SK-N-SH (cell line): ENCODE results near the gene ORC3. TPM values are rescaled to one million over a fixed set of nuclear protein-coding genes. Genes with fewer than 3 reads are reported as not detected.

ENCODE experiments used
- CTCF ChIA-PET: fragments of 300-600, 350-600 bp; formaldehyde crosslinking; extraction: SDS; loops from one replicate; lab custom pipeline; 2021; lab: Yijun Ruan, JAX
- POLR2A ChIA-PET: fragments of 350-600 bp; sonication (Branson Sonifier 250); formaldehyde crosslinking; extraction: SDS; loops from one replicate; lab custom pipeline; 2020; ENCODE audit warnings: antibody characterized with exemption, inconsistent platforms; lab: Yijun Ruan, JAX
- DNase-seq: peaks from one replicate; pipeline ENCODE4 v3.0.0; 2012
- H2AFZ ChIP-seq: fragments of 200-600 bp; sonication (generic); 2 replicates; pipeline ENCODE4 v1.8.1; 2016; ENCODE audit warnings: antibody characterized with exemption, mild to moderate bottlenecking, low read depth
- H3F3A ChIP-seq: fragments of 200-600 bp; sonication (generic); replicated peaks from 2 replicates; pipeline ENCODE3; 2016; ENCODE audit warnings: antibody characterized with exemption, mild to moderate bottlenecking; ENCODE audit not compliant: insufficient read depth
- H3K27ac ChIP-seq, 2 experiments: fragments of 200-500 bp in 1 of 2; fragments of 200-600 bp in 1 of 2; sonication (Bioruptor generic) in 1 of 2; sonication (generic), shearing (Covaris generic) in 1 of 2; 2 replicates each; pipeline versions ENCODE4 v1.5.1 to v1.6.1; 2014 to 2016; ENCODE audit warnings: low read depth in 2 of 2, inconsistent platforms in 1 of 2, low read length in 1 of 2, mild to moderate bottlenecking in 1 of 2, mixed read lengths in 1 of 2
- H3K27me3 ChIP-seq: fragments of 200-600 bp; sonication (generic), shearing (Covaris generic); 2 replicates; pipeline ENCODE4 v1.6.1; 2016; ENCODE audit warnings: mixed run types; ENCODE audit not compliant: insufficient read depth
- H3K36me3 ChIP-seq, 2 experiments: fragments of 200-500 bp in 1 of 2; fragments of 200-600 bp in 1 of 2; sonication (Bioruptor generic) in 1 of 2; sonication (generic) in 1 of 2; replicated peaks in 1 of 2; 2 replicates each; pipeline versions ENCODE3 to v1.5.1; 2014 to 2016; ENCODE audit warnings: low read length in 1 of 2, mild to moderate bottlenecking in 1 of 2; ENCODE audit not compliant: insufficient read depth in 2 of 2, control insufficient read depth in 1 of 2
- H3K4me1 ChIP-seq, 2 experiments: fragments of 200-500 bp in 1 of 2; fragments of 200-600 bp in 1 of 2; sonication (Bioruptor generic) in 1 of 2; sonication (generic), shearing (Covaris generic) in 1 of 2; 2 replicates each; pipeline versions ENCODE4 v1.5.1 to v1.6.1; 2014 to 2016; ENCODE audit warnings: low read depth in 1 of 2, low read length in 1 of 2, mixed run types in 1 of 2; ENCODE audit not compliant: insufficient read depth in 2 of 2, control insufficient read depth in 1 of 2
- H3K4me2 ChIP-seq: fragments of 200-600 bp; sonication (generic), shearing (Covaris generic); 2 replicates; pipeline ENCODE4 v1.6.1; 2017; ENCODE audit warnings: mixed run types
- H3K4me3 ChIP-seq, 2 experiments: fragments of 200-500 bp in 1 of 2; fragments of 200-600 bp in 1 of 2; sonication (Bioruptor generic) in 1 of 2; sonication (generic), shearing (Covaris generic) in 1 of 2; 2 replicates each; pipeline versions ENCODE4 v1.5.1 to v1.8.1; 2014 to 2016; ENCODE audit warnings: low read depth in 2 of 2, inconsistent platforms in 1 of 2, low read length in 1 of 2, mild to moderate bottlenecking in 1 of 2, mixed read lengths in 1 of 2, moderate library complexity in 1 of 2
- H3K79me2 ChIP-seq: fragments of 200-600 bp; sonication (generic); 2 replicates; pipeline ENCODE4 v1.8.1; 2017; ENCODE audit warnings: mild to moderate bottlenecking; ENCODE audit not compliant: insufficient read depth
- H3K9ac ChIP-seq: fragments of 200-600 bp; sonication (generic); 2 replicates; pipeline ENCODE4 v1.6.1; 2017; ENCODE audit warnings: mixed run types
- H3K9me2 ChIP-seq: fragments of 200-600 bp; sonication (generic); 2 replicates; pipeline ENCODE4 v1.6.1; 2017; ENCODE audit warnings: mixed run types
- H3K9me3 ChIP-seq: fragments of 200-600 bp; sonication (generic); 2 replicates; pipeline ENCODE4 v1.6.1; 2017; ENCODE audit warnings: mixed run types, mild to moderate bottlenecking, moderate library complexity
- H4K20me1 ChIP-seq: fragments of 200-600 bp; sonication (generic); 2 replicates; pipeline ENCODE4 v1.6.1; 2017; ENCODE audit warnings: mild to moderate bottlenecking, mixed run types; ENCODE audit not compliant: insufficient read depth
- CHD2 ChIP-seq: fragments of 150-350 bp; IDR thresholded peaks from 2 replicates; pipeline ENCODE4 v1.6.1; 2018; ENCODE audit warnings: low read length; ENCODE audit not compliant: partially characterized antibody
- ELF1 ChIP-seq: IDR thresholded peaks from 2 replicates; pipeline ENCODE4 v1.4.0; 2012
- EP300 ChIP-seq, 2 experiments: IDR thresholded peaks; 2 replicates each; pipeline versions ENCODE4 v1.4.0 to v1.6.1; 2012; ENCODE audit warnings: borderline replicate concordance in 1 of 2, low read depth in 1 of 2, low read length in 1 of 2
- EZH2phosphoT487 ChIP-seq: fragments of 200-600 bp; sonication (generic); IDR thresholded peaks from 2 replicates; pipeline ENCODE4 v1.6.1; 2017; ENCODE audit warnings: low read depth, mixed run types, mild to moderate bottlenecking, antibody characterized with exemption, moderate library complexity, borderline replicate concordance
- FOSL2 ChIP-seq: IDR thresholded peaks from 2 replicates; pipeline ENCODE4 v1.4.0; 2012; ENCODE audit warnings: low read depth, mild to moderate bottlenecking, moderate library complexity, borderline replicate concordance
- FOXJ3 ChIP-seq: sonication (generic); formaldehyde crosslinking; IDR thresholded peaks from 2 replicates; pipeline ENCODE4 v1.5.1; 2020; ENCODE audit warnings: mild to moderate bottlenecking, missing genetic modification reagents
- FOXM1 ChIP-seq: IDR thresholded peaks from 2 replicates; pipeline ENCODE4 v1.4.0; 2012; ENCODE audit warnings: low read depth, mild to moderate bottlenecking
- GABPA ChIP-seq: IDR thresholded peaks from 2 replicates; pipeline ENCODE4 v1.4.0; 2012; ENCODE audit warnings: low read depth, mild to moderate bottlenecking
- GATA2 ChIP-seq: sonication (generic); formaldehyde crosslinking; IDR thresholded peaks from 2 replicates; pipeline ENCODE4 v1.5.0; 2020; ENCODE audit warnings: mild to moderate bottlenecking, missing genetic modification reagents
- JUND ChIP-seq: IDR thresholded peaks from 2 replicates; pipeline ENCODE4 v1.4.0; 2012
- MEF2A ChIP-seq: IDR thresholded peaks from 2 replicates; pipeline ENCODE4 v1.4.0; 2012; ENCODE audit warnings: low read depth, borderline replicate concordance
- RAD21 ChIP-seq: IDR thresholded peaks from 2 replicates; pipeline ENCODE4 v1.6.1; 2012; ENCODE audit warnings: mild to moderate bottlenecking, low read length
- RCOR1 ChIP-seq: fragments of 150-350 bp; IDR thresholded peaks from 2 replicates; pipeline ENCODE4 v1.6.1; 2017; ENCODE audit warnings: antibody characterized with exemption, low read length
- RFX5 ChIP-seq: IDR thresholded peaks from 2 replicates; pipeline ENCODE4 v1.6.1; 2012; ENCODE audit warnings: mild to moderate bottlenecking, improper control_type of control experiment, low read length
- SIN3A ChIP-seq: IDR thresholded peaks from 2 replicates; pipeline ENCODE4 v1.6.1; 2012; ENCODE audit warnings: low read depth, mild to moderate bottlenecking, low read length, moderate library complexity, borderline replicate concordance
- WGBS: methylation state at CpG from one replicate; pipeline ENCODE4 v1.1.6; 2017; ENCODE audit warnings: low lambda C conversion rate; 5-methylcytosine and 5-hydroxymethylcytosine counted together
- polyA plus RNA-seq, 3 experiments: library from polyadenylated mRNA; depleted of rRNA; stranded (reverse); fragments of >200 nt; gene quantifications; 2 replicates each; pipeline ENCODE4 v1.2.3, GENCODE V29; 2012
- TF ChIP-seq, protein P1 (sequence below): fragments of 150-350 bp; IDR thresholded peaks from 2 replicates; pipeline ENCODE4 v1.6.1; 2016; ENCODE audit warnings: mild to moderate bottlenecking, low read depth, low read length
- TF ChIP-seq, protein P2 (sequence below): IDR thresholded peaks from 2 replicates; pipeline ENCODE4 v1.4.0; 2012; ENCODE audit warnings: low read depth, borderline replicate concordance
- TF ChIP-seq, protein P3 (sequence below): IDR thresholded peaks from 2 replicates; pipeline ENCODE4 v1.4.0; 2012; ENCODE audit warnings: low read depth
- TF ChIP-seq, protein P4 (sequence below): IDR thresholded peaks from 2 replicates; pipeline ENCODE4; 2012
- TF ChIP-seq, protein P5 (sequence below): IDR thresholded peaks from 2 replicates; pipeline ENCODE4 v1.6.1; 2012; ENCODE audit warnings: mild to moderate bottlenecking, low read depth, low read length, moderate library complexity
- TF ChIP-seq, protein P6 (sequence below): fragments of 150-350 bp; IDR thresholded peaks from 2 replicates; pipeline ENCODE4 v1.6.1; 2017; ENCODE audit warnings: antibody characterized with exemption, low read length, low read depth, borderline replicate concordance

ORC3 gene
- polyA plus RNA-seq, 1 of the 3 experiments (the other 2 are of a cell fraction) = 13.3 TPM

DNA sequence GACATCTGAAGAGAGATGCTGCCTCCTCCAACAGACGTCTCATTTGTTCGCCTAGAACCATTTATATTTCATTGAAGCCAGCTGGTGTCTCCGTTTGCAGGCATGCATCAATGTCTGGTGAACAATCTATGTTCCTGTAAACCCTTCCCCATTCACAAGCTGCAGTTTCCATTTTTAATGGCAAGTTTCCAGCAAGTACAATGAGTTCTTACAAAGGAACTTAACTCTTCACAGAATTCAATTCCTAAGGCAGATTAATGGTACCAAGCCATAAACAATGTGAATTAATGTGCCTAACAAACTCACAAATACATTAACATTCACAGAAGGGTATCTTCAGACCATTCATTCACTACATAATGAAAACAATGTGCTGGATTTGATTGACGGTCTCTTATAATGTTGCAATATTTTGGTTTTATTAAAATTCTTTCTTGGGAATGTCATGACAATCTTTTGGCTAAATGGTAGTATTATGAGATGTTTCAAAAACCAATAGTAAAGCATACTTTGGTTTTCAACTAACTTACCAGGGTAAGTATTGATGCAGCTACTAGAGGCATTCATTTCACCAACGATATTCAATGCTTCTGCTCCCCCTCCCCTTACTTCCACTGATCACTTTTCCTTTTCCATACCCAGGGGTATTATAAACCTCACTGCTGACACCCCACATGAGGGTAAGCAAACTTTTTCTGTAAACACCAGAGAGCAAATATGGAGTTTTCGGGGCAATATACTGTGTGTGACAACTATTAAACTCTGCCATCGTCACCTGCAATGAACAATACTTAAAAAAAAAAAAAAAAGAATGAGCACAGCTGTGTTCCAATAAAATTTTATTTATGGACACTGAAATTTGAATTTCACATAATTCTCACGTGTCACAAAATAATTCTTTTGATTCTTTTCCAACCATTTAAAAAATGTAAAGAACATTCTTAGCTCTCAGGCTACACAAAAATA is 107.9 kb downstream of the ORC3 start (continued):
- TF ChIP-seq RCOR1 (peak; percentile 77), SIN3A (peak; percentile 81), FOSL2 (peak; percentile 1; the same call in 1 of the 2 replicates)
- TF ChIP-seq, protein P1, sequence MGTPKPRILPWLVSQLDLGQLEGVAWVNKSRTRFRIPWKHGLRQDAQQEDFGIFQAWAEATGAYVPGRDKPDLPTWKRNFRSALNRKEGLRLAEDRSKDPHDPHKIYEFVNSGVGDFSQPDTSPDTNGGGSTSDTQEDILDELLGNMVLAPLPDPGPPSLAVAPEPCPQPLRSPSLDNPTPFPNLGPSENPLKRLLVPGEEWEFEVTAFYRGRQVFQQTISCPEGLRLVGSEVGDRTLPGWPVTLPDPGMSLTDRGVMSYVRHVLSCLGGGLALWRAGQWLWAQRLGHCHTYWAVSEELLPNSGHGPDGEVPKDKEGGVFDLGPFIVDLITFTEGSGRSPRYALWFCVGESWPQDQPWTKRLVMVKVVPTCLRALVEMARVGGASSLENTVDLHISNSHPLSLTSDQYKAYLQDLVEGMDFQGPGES = no peak

DNA sequence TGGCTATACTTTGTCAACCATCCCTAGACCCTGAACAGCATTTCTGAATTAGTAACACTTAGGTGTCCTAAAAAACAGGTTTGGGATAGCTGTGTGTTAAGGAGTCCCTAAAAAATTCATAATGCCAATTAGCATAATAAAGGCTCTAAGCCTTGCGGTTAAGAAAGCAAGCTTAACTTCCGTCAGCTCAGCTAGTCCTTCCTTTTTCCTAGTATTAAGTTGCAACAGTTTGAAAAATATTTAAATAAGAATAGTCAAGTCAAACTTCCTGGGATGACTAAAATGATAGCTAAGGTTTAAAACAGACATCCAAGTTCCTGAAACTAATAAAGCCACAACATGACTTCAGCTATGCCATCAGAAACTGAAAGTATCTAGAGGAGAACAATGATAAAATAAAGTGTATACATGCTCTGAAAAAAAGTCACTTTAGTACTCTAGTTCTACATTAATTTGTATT is 108.6 kb downstream of the ORC3 start:
- H3K4me3 ChIP-seq = peak overlapping the region; percentile 93 to 98
- H3K27me3 ChIP-seq = no peaks in the 10 kb centered on the region
- no peak for DNase-seq
- peaks cover 10 to 34% of the 10 kb centered on the region in 2 experiments for H3K4me1 ChIP-seq
- 41% methylated on average over 2 of the region's 2 CpGs for WGBS
- ChIA-PET CTCF (interaction anchor here (0.6 to 3.0 kb wide), 3 partner anchors 12 to 345 kb away, joined by 3 to 10 read pairs (median 4); no protein-coding TSS in a partner anchor), POLR2A (interaction anchor here (0.7 kb wide), 1 partner anchor 203 kb away, joined by 3 read pairs; no protein-coding TSS in a partner anchor)
- peak overlapping the region; percentile 64 to 92 for H3K27ac ChIP-seq
- TF ChIP-seq, protein P2, sequence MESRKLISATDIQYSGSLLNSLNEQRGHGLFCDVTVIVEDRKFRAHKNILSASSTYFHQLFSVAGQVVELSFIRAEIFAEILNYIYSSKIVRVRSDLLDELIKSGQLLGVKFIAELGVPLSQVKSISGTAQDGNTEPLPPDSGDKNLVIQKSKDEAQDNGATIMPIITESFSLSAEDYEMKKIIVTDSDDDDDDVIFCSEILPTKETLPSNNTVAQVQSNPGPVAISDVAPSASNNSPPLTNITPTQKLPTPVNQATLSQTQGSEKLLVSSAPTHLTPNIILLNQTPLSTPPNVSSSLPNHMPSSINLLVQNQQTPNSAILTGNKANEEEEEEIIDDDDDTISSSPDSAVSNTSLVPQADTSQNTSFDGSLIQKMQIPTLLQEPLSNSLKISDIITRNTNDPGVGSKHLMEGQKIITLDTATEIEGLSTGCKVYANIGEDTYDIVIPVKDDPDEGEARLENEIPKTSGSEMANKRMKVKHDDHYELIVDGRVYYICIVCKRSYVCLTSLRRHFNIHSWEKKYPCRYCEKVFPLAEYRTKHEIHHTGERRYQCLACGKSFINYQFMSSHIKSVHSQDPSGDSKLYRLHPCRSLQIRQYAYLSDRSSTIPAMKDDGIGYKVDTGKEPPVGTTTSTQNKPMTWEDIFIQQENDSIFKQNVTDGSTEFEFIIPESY = no peak
- TF ChIP-seq FOSL2 (no peak), RAD21 (no peak), EP300 (IDR thresholded peaks at IDR 0.05; ENCODE audit: borderline replicate concordance in 1 of 2, low read depth in 1 of 2, low read length in 1 of 2) (no peak), JUND (no peak), FOXJ3 (no peak), ELF1 (no peak), RFX5 (no peak), FOXM1 (no peak), GABPA (no peak), MEF2A (no peak), GATA2 (CRISPR knock-in tag) (no peak), CHD2 (no peak), EZH2phosphoT487 (no peak)
- TF ChIP-seq, protein P3, sequence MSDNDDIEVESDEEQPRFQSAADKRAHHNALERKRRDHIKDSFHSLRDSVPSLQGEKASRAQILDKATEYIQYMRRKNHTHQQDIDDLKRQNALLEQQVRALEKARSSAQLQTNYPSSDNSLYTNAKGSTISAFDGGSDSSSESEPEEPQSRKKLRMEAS = no peak
- TF ChIP-seq, protein P4, sequence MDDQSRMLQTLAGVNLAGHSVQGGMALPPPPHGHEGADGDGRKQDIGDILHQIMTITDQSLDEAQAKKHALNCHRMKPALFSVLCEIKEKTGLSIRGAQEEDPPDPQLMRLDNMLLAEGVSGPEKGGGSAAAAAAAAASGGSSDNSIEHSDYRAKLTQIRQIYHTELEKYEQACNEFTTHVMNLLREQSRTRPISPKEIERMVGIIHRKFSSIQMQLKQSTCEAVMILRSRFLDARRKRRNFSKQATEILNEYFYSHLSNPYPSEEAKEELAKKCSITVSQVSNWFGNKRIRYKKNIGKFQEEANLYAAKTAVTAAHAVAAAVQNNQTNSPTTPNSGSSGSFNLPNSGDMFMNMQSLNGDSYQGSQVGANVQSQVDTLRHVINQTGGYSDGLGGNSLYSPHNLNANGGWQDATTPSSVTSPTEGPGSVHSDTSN = no peak
- TF ChIP-seq, protein P5, sequence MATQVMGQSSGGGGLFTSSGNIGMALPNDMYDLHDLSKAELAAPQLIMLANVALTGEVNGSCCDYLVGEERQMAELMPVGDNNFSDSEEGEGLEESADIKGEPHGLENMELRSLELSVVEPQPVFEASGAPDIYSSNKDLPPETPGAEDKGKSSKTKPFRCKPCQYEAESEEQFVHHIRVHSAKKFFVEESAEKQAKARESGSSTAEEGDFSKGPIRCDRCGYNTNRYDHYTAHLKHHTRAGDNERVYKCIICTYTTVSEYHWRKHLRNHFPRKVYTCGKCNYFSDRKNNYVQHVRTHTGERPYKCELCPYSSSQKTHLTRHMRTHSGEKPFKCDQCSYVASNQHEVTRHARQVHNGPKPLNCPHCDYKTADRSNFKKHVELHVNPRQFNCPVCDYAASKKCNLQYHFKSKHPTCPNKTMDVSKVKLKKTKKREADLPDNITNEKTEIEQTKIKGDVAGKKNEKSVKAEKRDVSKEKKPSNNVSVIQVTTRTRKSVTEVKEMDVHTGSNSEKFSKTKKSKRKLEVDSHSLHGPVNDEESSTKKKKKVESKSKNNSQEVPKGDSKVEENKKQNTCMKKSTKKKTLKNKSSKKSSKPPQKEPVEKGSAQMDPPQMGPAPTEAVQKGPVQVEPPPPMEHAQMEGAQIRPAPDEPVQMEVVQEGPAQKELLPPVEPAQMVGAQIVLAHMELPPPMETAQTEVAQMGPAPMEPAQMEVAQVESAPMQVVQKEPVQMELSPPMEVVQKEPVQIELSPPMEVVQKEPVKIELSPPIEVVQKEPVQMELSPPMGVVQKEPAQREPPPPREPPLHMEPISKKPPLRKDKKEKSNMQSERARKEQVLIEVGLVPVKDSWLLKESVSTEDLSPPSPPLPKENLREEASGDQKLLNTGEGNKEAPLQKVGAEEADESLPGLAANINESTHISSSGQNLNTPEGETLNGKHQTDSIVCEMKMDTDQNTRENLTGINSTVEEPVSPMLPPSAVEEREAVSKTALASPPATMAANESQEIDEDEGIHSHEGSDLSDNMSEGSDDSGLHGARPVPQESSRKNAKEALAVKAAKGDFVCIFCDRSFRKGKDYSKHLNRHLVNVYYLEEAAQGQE = no peak
- TF ChIP-seq, protein P6, sequence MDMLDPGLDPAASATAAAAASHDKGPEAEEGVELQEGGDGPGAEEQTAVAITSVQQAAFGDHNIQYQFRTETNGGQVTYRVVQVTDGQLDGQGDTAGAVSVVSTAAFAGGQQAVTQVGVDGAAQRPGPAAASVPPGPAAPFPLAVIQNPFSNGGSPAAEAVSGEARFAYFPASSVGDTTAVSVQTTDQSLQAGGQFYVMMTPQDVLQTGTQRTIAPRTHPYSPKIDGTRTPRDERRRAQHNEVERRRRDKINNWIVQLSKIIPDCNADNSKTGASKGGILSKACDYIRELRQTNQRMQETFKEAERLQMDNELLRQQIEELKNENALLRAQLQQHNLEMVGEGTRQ = no peak
- H3K79me2 ChIP-seq = peaks cover 84% of the 10 kb centered on the region
- peak overlapping the region; percentile 77 for H3K4me2 ChIP-seq
- H3K36me3 ChIP-seq = peaks cover 0 to 14% of the 10 kb centered on the region in 2 experiments
- H3K9ac ChIP-seq = peak overlapping the region; percentile 96; the same call in 1 of the 2 replicates
- no peak overlapping the region for H2AFZ ChIP-seq
- peaks cover 71% of the 10 kb centered on the region for H4K20me1 ChIP-seq
- peaks cover 55% of the 10 kb centered on the region for H3F3A ChIP-seq
- H3K9me3 ChIP-seq = no peaks in the 10 kb centered on the region
- no peaks in the 10 kb centered on the region for H3K9me2 ChIP-seq
